ENCODE measurements around the gene MCF2L2.

Gene MCF2L2

DNA sequence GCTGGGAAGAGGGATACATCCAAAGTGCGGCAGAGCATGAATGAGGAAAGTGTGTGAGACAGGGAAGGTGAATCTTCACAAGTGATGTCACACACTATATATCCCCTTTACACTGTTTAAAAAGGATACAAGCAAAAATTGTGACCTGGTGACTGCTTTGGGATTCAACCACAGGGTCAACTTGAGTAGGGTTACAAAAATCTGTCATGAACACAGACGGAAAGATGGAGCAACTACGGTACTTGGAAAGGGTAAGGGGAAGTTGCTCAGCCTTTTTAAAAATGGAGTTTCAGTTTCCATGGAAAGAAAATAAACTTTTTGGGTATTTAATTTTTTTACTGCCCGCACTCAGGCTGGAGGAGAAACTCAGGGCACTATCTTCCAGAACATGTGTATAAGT is 115.1 kb downstream of the MCF2L2 start:
- TF ChIP-seq FOXP2 (optimal IDR thresholded peaks at IDR 0.05; ENCODE audit: borderline replicate concordance, extremely low read depth, extremely low read length, insufficient read depth): no peak
- TF ChIP-seq POLR2AphosphoS5 (IDR thresholded peaks at IDR 0.05; ENCODE audit: low read depth, low read length): no peak
- TF ChIP-seq, protein P1, sequence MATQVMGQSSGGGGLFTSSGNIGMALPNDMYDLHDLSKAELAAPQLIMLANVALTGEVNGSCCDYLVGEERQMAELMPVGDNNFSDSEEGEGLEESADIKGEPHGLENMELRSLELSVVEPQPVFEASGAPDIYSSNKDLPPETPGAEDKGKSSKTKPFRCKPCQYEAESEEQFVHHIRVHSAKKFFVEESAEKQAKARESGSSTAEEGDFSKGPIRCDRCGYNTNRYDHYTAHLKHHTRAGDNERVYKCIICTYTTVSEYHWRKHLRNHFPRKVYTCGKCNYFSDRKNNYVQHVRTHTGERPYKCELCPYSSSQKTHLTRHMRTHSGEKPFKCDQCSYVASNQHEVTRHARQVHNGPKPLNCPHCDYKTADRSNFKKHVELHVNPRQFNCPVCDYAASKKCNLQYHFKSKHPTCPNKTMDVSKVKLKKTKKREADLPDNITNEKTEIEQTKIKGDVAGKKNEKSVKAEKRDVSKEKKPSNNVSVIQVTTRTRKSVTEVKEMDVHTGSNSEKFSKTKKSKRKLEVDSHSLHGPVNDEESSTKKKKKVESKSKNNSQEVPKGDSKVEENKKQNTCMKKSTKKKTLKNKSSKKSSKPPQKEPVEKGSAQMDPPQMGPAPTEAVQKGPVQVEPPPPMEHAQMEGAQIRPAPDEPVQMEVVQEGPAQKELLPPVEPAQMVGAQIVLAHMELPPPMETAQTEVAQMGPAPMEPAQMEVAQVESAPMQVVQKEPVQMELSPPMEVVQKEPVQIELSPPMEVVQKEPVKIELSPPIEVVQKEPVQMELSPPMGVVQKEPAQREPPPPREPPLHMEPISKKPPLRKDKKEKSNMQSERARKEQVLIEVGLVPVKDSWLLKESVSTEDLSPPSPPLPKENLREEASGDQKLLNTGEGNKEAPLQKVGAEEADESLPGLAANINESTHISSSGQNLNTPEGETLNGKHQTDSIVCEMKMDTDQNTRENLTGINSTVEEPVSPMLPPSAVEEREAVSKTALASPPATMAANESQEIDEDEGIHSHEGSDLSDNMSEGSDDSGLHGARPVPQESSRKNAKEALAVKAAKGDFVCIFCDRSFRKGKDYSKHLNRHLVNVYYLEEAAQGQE (IDR thresholded peaks at IDR 0.05; ENCODE audit: insufficient read depth in 1 of 2, low read depth in 2 of 2, low read length in 2 of 2): no peak

DNA sequence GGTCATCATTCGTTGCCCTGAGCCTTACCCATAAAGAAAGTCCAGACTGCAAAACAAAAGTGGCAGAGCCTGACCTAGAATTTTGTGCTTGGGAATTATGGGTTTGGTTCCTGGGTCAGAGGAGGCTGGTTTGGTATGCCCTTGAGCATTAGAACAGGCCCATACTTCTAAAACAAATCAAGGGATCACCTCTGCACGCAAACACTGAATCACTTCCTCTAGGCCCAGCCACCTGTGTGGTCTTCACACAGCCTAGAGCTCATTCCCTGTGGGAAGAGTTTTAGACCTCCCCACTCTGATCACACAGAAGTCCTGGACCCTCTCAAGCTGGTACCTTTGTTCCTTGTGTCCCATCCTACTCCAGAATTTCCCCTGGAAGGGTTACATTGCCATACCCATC is 116.0 kb downstream of the MCF2L2 start:
- TF ChIP-seq TAF1 (IDR thresholded peaks at IDR 0.05; ENCODE audit: borderline replicate concordance, insufficient read depth, low read length) (no peak), FOXP2 (optimal IDR thresholded peaks at IDR 0.05; ENCODE audit: borderline replicate concordance, extremely low read depth, extremely low read length, insufficient read depth) (no peak), POLR2AphosphoS5 (IDR thresholded peaks at IDR 0.05; ENCODE audit: low read depth, low read length) (no peak), SIN3A (IDR thresholded peaks at IDR 0.05; ENCODE audit: borderline replicate concordance, insufficient read depth, low read length) (no peak)
- TF ChIP-seq, protein P1 (IDR thresholded peaks at IDR 0.05; ENCODE audit: insufficient read depth in 1 of 2, low read depth in 2 of 2, low read length in 2 of 2): no peak

DNA sequence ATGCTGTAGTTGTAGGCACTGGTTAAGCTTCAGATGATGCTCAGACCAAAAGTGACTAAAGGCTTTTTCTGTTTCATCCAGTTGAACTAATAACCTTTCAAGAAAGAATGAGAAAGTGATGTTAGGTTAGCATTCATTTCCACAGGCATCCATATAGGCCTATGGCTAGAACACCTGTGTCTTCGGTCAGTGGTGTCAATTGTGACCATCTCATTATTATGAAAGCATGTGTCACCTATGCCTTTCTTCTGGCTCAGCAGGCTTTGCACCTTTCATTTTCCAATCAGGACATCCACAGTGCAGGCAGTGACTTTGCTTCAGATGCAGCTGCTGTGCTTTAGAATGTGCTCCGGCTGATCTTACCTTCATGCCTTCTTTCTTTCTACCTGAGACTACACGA is 117.5 kb downstream of the MCF2L2 start:
- TF ChIP-seq, protein P1 (IDR thresholded peaks at IDR 0.05; ENCODE audit: insufficient read depth in 1 of 2, low read depth in 2 of 2, low read length in 2 of 2): no peak
- TF ChIP-seq FOXP2 (optimal IDR thresholded peaks at IDR 0.05; ENCODE audit: borderline replicate concordance, extremely low read depth, extremely low read length, insufficient read depth) (no peak), TAF1 (IDR thresholded peaks at IDR 0.05; ENCODE audit: borderline replicate concordance, insufficient read depth, low read length) (no peak), POLR2AphosphoS5 (IDR thresholded peaks at IDR 0.05; ENCODE audit: low read depth, low read length) (no peak), SIN3A (IDR thresholded peaks at IDR 0.05; ENCODE audit: borderline replicate concordance, insufficient read depth, low read length) (no peak)

DNA sequence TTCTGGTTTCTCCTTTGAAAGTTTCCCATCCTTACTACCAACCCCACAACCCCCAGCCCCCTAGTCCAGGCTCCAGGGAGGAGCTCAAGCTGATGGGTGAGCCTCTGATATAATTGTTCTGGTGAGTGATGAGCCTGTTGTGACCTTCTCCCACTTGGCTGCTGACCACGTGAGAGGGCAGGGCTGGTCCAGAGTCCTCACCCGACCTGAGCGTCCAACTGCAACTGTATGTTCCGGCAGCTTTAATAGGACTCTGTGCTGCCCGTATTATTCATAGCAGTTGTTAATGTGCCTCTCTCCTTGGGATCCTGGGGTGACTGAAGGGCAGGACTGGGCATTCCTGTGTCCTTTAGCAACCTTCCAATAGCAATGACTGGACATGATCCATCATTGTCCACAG is 119.1 kb downstream of the MCF2L2 start:
- no peak for TF ChIP-seq POLR2AphosphoS5 (IDR thresholded peaks at IDR 0.05; ENCODE audit: low read depth, low read length)
- TF ChIP-seq SIN3A (IDR thresholded peaks at IDR 0.05; ENCODE audit: borderline replicate concordance, insufficient read depth, low read length): no peak
- TF ChIP-seq TAF1 (IDR thresholded peaks at IDR 0.05; ENCODE audit: borderline replicate concordance, insufficient read depth, low read length): no peak
- TF ChIP-seq, protein P1 (IDR thresholded peaks at IDR 0.05; ENCODE audit: insufficient read depth in 1 of 2, low read depth in 2 of 2, low read length in 2 of 2): no peak
- TF ChIP-seq FOXP2 (optimal IDR thresholded peaks at IDR 0.05; ENCODE audit: borderline replicate concordance, extremely low read depth, extremely low read length, insufficient read depth): no peak

DNA sequence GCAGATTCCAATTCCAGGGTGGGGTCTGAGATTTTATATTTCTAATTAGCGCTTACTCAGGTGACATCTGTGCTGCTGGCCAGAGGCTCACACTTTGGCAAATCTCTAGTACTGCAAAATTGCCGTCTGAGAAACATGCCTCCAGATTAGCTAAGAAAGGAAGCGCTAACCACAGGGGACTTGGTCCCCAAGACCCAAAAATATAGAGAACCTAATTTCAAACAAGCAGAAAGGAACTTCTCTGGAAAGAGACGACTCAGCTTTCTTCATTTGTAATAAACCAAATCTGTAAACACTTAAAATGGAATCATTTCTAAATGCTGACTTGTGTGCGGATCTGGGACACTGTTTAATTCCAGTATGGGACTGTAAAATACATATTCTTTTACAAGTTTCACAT is 119.7 kb downstream of the MCF2L2 start:
- TF ChIP-seq TAF1 (IDR thresholded peaks at IDR 0.05; ENCODE audit: borderline replicate concordance, insufficient read depth, low read length) (no peak), SIN3A (IDR thresholded peaks at IDR 0.05; ENCODE audit: borderline replicate concordance, insufficient read depth, low read length) (no peak), POLR2AphosphoS5 (IDR thresholded peaks at IDR 0.05; ENCODE audit: low read depth, low read length) (no peak), FOXP2 (optimal IDR thresholded peaks at IDR 0.05; ENCODE audit: borderline replicate concordance, extremely low read depth, extremely low read length, insufficient read depth) (no peak)
- TF ChIP-seq, protein P1 (IDR thresholded peaks at IDR 0.05; ENCODE audit: insufficient read depth in 1 of 2, low read depth in 2 of 2, low read length in 2 of 2): no peak

Data from PFSK-1 (cell line).